ENCODE measurements around the gene IL22RA2. TPM values are rescaled to one million over a fixed set of nuclear protein-coding genes. Genes with fewer than 3 reads are reported as not detected.
A peak's percentile ranks its signal among the peaks of the same experiment; 100 is the strongest.

Gene IL22RA2
- total and polyA plus RNA-seq, 9 of the 15 experiments (the other 6 are each of a cell fraction or from before 2014, with no cell fraction given), result 0.03 TPM; not detected in 8

DNA sequence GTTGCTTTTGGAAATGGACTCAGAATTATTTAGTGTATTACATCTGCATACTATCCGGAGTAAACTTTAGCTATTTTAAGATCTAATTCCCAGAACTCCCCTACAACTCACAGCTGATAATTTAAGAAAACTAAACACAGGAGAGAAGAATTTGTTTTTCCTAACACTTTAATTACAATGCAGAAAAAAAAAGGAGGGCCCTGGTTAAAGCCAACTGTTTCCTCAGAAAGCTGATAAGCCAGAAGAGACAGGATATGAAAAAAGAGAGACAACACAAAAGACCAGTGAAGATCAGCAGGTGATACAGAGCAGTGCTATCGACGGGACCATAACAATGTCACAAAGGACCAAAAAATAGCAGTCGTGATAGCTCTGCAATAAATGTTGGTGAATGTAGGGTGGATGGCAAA, 39.9 kb upstream of the IL22RA2 start (continued):
- TF ChIP-seq ZNF778 (CRISPR knock-in tag; IDR thresholded peaks at IDR 0.05) (no peak), ZNF212 (CRISPR knock-in tag; IDR thresholded peaks at IDR 0.05) (no peak), MYBL2 (IDR thresholded peaks at IDR 0.05; ENCODE audit: low read depth) (no peak), MYBL2 (CRISPR knock-in tag; IDR thresholded peaks at IDR 0.05; ENCODE audit: borderline replicate concordance) (no peak), EP400 (IDR thresholded peaks at IDR 0.05) (no peak), CBFA2T3 (IDR thresholded peaks at IDR 0.05) (peak; percentile 71), CHD4 (IDR thresholded peaks at IDR 0.05; ENCODE audit: insufficient read depth, insufficient replicate concordance, low read depth, low read length, poor library complexity, severe bottlenecking) (no peak), ELF4 (CRISPR knock-in tag; IDR thresholded peaks at IDR 0.05) (no peak), PHB (CRISPR knock-in tag; IDR thresholded peaks at IDR 0.05) (no peak), ESRRB (CRISPR knock-in tag; IDR thresholded peaks at IDR 0.05; ENCODE audit: borderline replicate concordance) (no peak), E2F3 (CRISPR knock-in tag; IDR thresholded peaks at IDR 0.05) (no peak), HCFC1 (IDR thresholded peaks at IDR 0.05; ENCODE audit: low read depth, low read length) (no peak), ZNF668 (CRISPR knock-in tag; IDR thresholded peaks at IDR 0.05) (no peak), MTA2 (IDR thresholded peaks at IDR 0.05; ENCODE audit: low read depth) (no peak), DDX20 (tag; IDR thresholded peaks at IDR 0.05; ENCODE audit: low read depth) (no peak), MEF2A (IDR thresholded peaks at IDR 0.05; ENCODE audit: control insufficient read depth, low read depth, low read length) (no peak), ZNF133 (CRISPR knock-in tag; IDR thresholded peaks at IDR 0.05) (no peak), CC2D1A (IDR thresholded peaks at IDR 0.05) (0 out of 2 replicates have a peak, but pooled peaks have one; percentile 32), HDAC2 (IDR thresholded peaks at IDR 0.05) (no peak), POU5F1 (IDR thresholded peaks at IDR 0.05; ENCODE audit: borderline replicate concordance, low read depth, low read length, partially characterized antibody) (no peak), BMI1 (IDR thresholded peaks at IDR 0.05; ENCODE audit: low read length) (no peak), XRCC3 (IDR thresholded peaks at IDR 0.05) (no peak), TCF7 (IDR thresholded peaks at IDR 0.05; ENCODE audit: borderline replicate concordance) (no peak), ZZZ3 (IDR thresholded peaks at IDR 0.05) (no peak), SMARCA5 (IDR thresholded peaks at IDR 0.05) (0 out of 2 replicates have a peak, but pooled peaks have one; percentile 46), ZNF436 (CRISPR knock-in tag; IDR thresholded peaks at IDR 0.05) (no peak), ZNF324 (CRISPR knock-in tag; IDR thresholded peaks at IDR 0.05) (no peak), ZNF644 (tag; IDR thresholded peaks at IDR 0.05; ENCODE audit: low read depth) (no peak)
- TF ChIP-seq, protein P1, sequence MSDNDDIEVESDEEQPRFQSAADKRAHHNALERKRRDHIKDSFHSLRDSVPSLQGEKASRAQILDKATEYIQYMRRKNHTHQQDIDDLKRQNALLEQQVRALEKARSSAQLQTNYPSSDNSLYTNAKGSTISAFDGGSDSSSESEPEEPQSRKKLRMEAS (CRISPR knock-in tag; IDR thresholded peaks at IDR 0.05), result no peak
- TF ChIP-seq, protein P2, sequence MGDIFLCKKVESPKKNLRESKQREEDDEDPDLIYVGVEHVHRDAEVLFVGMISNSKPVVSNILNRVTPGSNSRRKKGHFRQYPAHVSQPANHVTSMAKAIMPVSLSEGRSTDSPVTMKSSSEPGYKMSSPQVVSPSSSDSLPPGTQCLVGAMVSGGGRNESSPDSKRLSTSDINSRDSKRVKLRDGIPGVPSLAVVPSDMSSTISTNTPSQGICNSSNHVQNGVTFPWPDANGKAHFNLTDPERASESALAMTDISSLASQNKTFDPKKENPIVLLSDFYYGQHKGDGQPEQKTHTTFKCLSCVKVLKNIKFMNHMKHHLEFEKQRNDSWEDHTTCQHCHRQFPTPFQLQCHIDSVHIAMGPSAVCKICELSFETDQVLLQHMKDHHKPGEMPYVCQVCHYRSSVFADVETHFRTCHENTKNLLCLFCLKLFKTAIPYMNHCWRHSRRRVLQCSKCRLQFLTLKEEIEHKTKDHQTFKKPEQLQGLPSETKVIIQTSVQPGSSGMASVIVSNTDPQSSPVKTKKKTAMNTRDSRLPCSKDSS (IDR thresholded peaks at IDR 0.05; ENCODE audit: low read depth, partially characterized antibody), result peak; percentile 70
- TF ChIP-seq, protein P3, sequence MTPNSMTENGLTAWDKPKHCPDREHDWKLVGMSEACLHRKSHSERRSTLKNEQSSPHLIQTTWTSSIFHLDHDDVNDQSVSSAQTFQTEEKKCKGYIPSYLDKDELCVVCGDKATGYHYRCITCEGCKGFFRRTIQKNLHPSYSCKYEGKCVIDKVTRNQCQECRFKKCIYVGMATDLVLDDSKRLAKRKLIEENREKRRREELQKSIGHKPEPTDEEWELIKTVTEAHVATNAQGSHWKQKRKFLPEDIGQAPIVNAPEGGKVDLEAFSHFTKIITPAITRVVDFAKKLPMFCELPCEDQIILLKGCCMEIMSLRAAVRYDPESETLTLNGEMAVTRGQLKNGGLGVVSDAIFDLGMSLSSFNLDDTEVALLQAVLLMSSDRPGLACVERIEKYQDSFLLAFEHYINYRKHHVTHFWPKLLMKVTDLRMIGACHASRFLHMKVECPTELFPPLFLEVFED (CRISPR knock-in tag; conservative IDR thresholded peaks at IDR 0.05), result no peak

All from K562 (cell line).